CD4-positive, alpha-beta T cell (primary cell): ENCODE measurements around the gene RFX5. TPM values are rescaled to one million over a fixed set of nuclear protein-coding genes. Genes with fewer than 3 reads are reported as not detected.

Source experiments
- ATAC-seq: fragments of 200-7000 bp; cut with Tn5 transposase; one replicate; pipeline ENCODE4 v1.10.0; 2022; ENCODE audit warnings: mild to moderate bottlenecking; ENCODE audit not compliant: poor library complexity
- CTCF ChIA-PET: fragments of 350-600 bp; sonication (Branson Sonifier 250); formaldehyde crosslinking; loops from one replicate; lab custom pipeline; 2021; ENCODE audit warnings: antibody characterized with exemption, inconsistent platforms; lab: Charles Lee
- POLR2A ChIA-PET: fragments of 350-600 bp; sonication (Branson Sonifier 250); formaldehyde crosslinking; loops from one replicate; lab custom pipeline; 2021; ENCODE audit warnings: antibody characterized with exemption, inconsistent platforms; lab: Charles Lee
- DNase-seq, 14 experiments: peaks; one replicate each; pipeline ENCODE4 v3.0.0-alpha.2; 2013 to 2020; ENCODE audit warnings: mixed read lengths in 2 of 14
- H3K27ac ChIP-seq, 2 donors: one replicate each; pipeline versions ENCODE4 v1.5.1 to v1.7.0; 2013; ENCODE audit warnings: low read length in 2 of 2, low read depth in 1 of 2, mild to moderate bottlenecking in 1 of 2
- H3K27me3 ChIP-seq, 2 experiments: 1 replicate in 1 of 2; 2 replicates in 1 of 2; pipeline versions ENCODE4 v1.6.1 to v1.7.0; 2013; ENCODE audit warnings: low read length in 2 of 2, control low read depth in 1 of 2, mild to moderate bottlenecking in 1 of 2, moderate library complexity in 1 of 2; ENCODE audit not compliant: insufficient read depth in 2 of 2, control insufficient read depth in 1 of 2
- H3K36me3 ChIP-seq: one replicate; pipeline ENCODE4 v1.6.1; 2013; ENCODE audit warnings: low read length, control low read depth; ENCODE audit not compliant: insufficient read depth
- H3K4me1 ChIP-seq: one replicate; pipeline ENCODE4 v1.6.1; 2013; ENCODE audit warnings: low read length, control low read depth; ENCODE audit not compliant: insufficient read depth
- H3K4me3 ChIP-seq: one replicate; pipeline ENCODE4 v1.5.1; 2013; ENCODE audit warnings: mild to moderate bottlenecking, low read length, moderate library complexity
- H3K9me3 ChIP-seq, 2 experiments: 1 replicate in 1 of 2; 2 replicates in 1 of 2; pipeline versions ENCODE4 v1.6.1 to v1.7.0; 2013; ENCODE audit warnings: low read length in 2 of 2, mild to moderate bottlenecking in 2 of 2, control low read depth in 1 of 2, moderate library complexity in 1 of 2; ENCODE audit not compliant: control insufficient read depth in 1 of 2, insufficient read depth in 1 of 2
- H3K27ac Mint-ChIP-seq: one replicate; pipeline ENCODE4 v1.8.0; 2020; ENCODE audit warnings: mixed read lengths
- H3K27me3 Mint-ChIP-seq: one replicate; pipeline ENCODE4 v1.8.0; 2021; ENCODE audit warnings: mixed read lengths
- H3K36me3 Mint-ChIP-seq: one replicate; pipeline ENCODE4 v1.8.0; 2021; ENCODE audit warnings: low read depth, mixed read lengths
- H3K4me1 Mint-ChIP-seq: one replicate; pipeline ENCODE4 v1.8.0; 2021; ENCODE audit warnings: low read depth, mixed read lengths
- H3K4me3 Mint-ChIP-seq: one replicate; pipeline ENCODE4 v1.8.0; 2020; ENCODE audit warnings: mild to moderate bottlenecking, mixed read lengths
- H3K9me3 Mint-ChIP-seq: one replicate; pipeline ENCODE4 v1.8.0; 2020; ENCODE audit warnings: mixed read lengths
- CTCF ChIP-seq: fragments of 200-600 bp; IDR thresholded peaks from one replicate; pipeline ENCODE4 v1.8.0; 2022; ENCODE audit warnings: antibody characterized with exemption, mild to moderate bottlenecking
- intact Hi-C, 2 experiments: fragments of 100-400 bp; cut with DNase I in 1 of 2; cut with micrococcal nuclease in 1 of 2; formaldehyde crosslinking; loops; one replicate each; pipeline versions ENCODE4 v1.15.1 to v1.9.0; 2023 to 2025; cut with DNase I, micrococcal nuclease
- total RNA-seq, 174 experiments: library from RNA in 2 of 174; stranded (reverse) in 2 of 174; gene quantifications; one replicate each; pipeline ENCODE4 v1.2.3 and lab custom pipeline; 2021 to 2026

Gene RFX5
- total RNA-seq, 2 experiments from 2014 or later: 62.0 to 65.7 TPM

DNA sequence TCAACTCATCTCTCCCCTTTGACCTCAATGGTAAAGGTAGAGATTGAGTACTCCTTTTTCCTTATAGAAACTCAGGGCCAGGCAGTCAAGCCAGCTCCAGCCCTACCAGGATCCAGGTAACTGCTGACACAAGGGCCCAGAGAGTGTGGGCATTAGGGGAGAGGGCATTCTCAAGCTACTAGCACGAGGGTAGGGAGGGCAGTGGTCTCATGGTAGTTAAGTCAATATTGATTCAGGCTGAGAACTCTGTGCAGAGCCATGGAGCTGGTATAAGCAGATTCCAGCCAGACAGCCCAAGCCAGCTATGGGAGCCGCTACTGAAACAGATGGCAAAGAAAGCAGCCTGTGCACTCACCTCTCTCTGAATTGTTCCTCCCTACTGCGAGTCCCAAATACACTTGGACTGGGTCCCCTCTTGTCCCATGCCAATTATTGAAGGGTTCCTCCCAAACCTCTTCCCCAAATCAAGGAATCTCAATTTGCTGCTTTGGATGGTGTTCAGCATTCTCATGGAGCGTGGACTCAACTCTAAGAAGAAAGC lies 22.6 kb downstream of the RFX5 start:
- ChIA-PET CTCF (interaction anchor here (0.6 to 4.5 kb wide), 5 partner anchors 13 to 101 kb away, joined by 3 to 41 read pairs (median 6); no protein-coding TSS in a partner anchor), POLR2A (interaction anchor here (0.6 kb wide), 1 partner anchor 281 kb away, joined by 3 read pairs; no protein-coding TSS in a partner anchor)
- Mint-ChIP-seq H3K4me1 (peaks cover 48% of the 10 kb centered on the region), H3K36me3 (peaks cover 68% of the 10 kb centered on the region), H3K4me3 (peak overlapping the region; percentile 37), H3K27me3 (no peaks in the 10 kb centered on the region), H3K27ac (no peak overlapping the region), H3K9me3 (no peaks in the 10 kb centered on the region)
- no peak for ATAC-seq
- H3K27ac ChIP-seq: no peak overlapping the region
- H3K4me1 ChIP-seq: peaks cover 38% of the 10 kb centered on the region
- no peak for DNase-seq
- no peaks in the 10 kb centered on the region for H3K27me3 ChIP-seq
- TF ChIP-seq CTCF: no peak
- H3K9me3 ChIP-seq: no peaks in the 10 kb centered on the region
- no peak overlapping the region for H3K4me3 ChIP-seq
- H3K36me3 ChIP-seq: peaks cover 52% of the 10 kb centered on the region
- intact Hi-C loops: loop anchor here in 1 of 2 experiments (10.0 kb wide), 1 partner anchor 630 kb away; the partner anchor contains the start of gene GOLPH3L

DNA sequence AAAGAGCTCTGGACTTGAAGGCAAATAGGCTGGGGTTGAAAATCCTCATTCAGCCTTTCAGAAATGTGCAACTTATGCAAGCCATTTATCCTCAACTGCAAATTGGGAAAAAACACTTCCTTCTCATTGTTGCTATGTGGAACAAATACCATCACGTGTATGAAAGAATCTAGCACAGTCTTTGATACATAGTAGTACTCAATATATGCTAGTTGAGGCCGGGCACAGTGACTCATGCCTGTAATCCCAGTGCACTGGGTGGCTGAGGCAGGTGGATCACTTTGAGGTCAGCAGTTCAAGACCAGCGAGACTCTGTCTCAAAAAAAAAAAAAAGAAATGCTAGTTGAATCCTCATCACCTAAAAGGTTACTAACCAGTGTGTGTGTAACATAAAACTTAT lies 28.1 kb downstream of the RFX5 start:
- no peak for TF ChIP-seq CTCF
- no peak overlapping the region for H3K27ac ChIP-seq
- Mint-ChIP-seq H3K9me3 (no peaks in the 10 kb centered on the region), H3K4me1 (peaks cover 35% of the 10 kb centered on the region), H3K27me3 (no peaks in the 10 kb centered on the region), H3K36me3 (peaks cover 74% of the 10 kb centered on the region), H3K4me3 (no peak overlapping the region), H3K27ac (peak overlapping the region; percentile 42)
- DNase-seq: no peak
- H3K4me3 ChIP-seq: no peak overlapping the region
- peaks cover 79% of the 10 kb centered on the region for H3K36me3 ChIP-seq
- CTCF ChIA-PET: no interaction called here
- intact Hi-C loops: no loop called here
- POLR2A ChIA-PET: interaction anchor here (0.9 kb wide), 1 partner anchor 9 kb away, joined by 3 read pairs; the partner anchor contains the start of gene PI4KB
- no peaks in the 10 kb centered on the region for H3K27me3 ChIP-seq
- H3K9me3 ChIP-seq: no peaks in the 10 kb centered on the region
- peaks cover 7% of the 10 kb centered on the region for H3K4me1 ChIP-seq
- ATAC-seq: no peak

GRCh38 chr1:151315565-151316235 lies 31.4 kb downstream of the RFX5 start:
- peaks cover 52% of the 10 kb centered on the region for H3K4me1 Mint-ChIP-seq
- no peak overlapping the region for H3K4me3 Mint-ChIP-seq
- Histone ChIP-seq H3K36me3 (peaks cover 87% of the 10 kb centered on the region), H3K9me3 (no peaks in the 10 kb centered on the region), H3K27me3 (no peaks in the 10 kb centered on the region), H3K4me1 (peaks cover 25% of the 10 kb centered on the region), H3K4me3 (no peak overlapping the region), H3K27ac (no peak overlapping the region)
- ChIA-PET CTCF (interaction anchor here (1.0 to 2.8 kb wide), 2 partner anchors 15 to 25 kb away, joined by 4 to 7 read pairs; no protein-coding TSS in a partner anchor), POLR2A (no interaction called here)
- no peak for DNase-seq
- no peak for TF ChIP-seq CTCF
- no peaks in the 10 kb centered on the region for H3K9me3 Mint-ChIP-seq
- H3K36me3 Mint-ChIP-seq: peaks cover 84% of the 10 kb centered on the region
- no peaks in the 10 kb centered on the region for H3K27me3 Mint-ChIP-seq
- no peak overlapping the region for H3K27ac Mint-ChIP-seq
- ATAC-seq: no peak
- intact Hi-C loops: no loop called here
